NCI-H2227 (cell line): Measurements from ENCODE around the gene DPP6.

Experiments
- DNase-seq: peaks from one replicate; lab custom pipeline; 2025; ENCODE audit not compliant: unreplicated experiment; lab: John Stamatoyannopoulos, UW

DPP6 gene

GRCh38 chr7:154746571-154747360 lies 694.6 kb downstream of the DPP6 start:
- no peak for DNase-seq

GRCh38 chr7:154748089-154748786 lies 696.0 kb downstream of the DPP6 start:
- no peak for DNase-seq

GRCh38 chr7:154750353-154750801 lies 698.2 kb downstream of the DPP6 start:
- DNase-seq: no peak

- no peak for DNase-seq
Measured at GRCh38 chr7:154753226-154753625, 701.0 kb downstream of the DPP6 start.

GRCh38 chr7:154757756-154758155 lies 705.6 kb downstream of the DPP6 start:
- DNase-seq: no peak

GRCh38 chr7:154759989-154760388 lies 707.8 kb downstream of the DPP6 start:
- DNase-seq: no peak

- no peak for DNase-seq
Measured at GRCh38 chr7:154765118-154765517, 712.9 kb downstream of the DPP6 start.

- no peak for DNase-seq
Measured at GRCh38 chr7:154767142-154767541, 714.9 kb downstream of the DPP6 start.

- no peak for DNase-seq
Measured at GRCh38 chr7:154767821-154768415, 715.7 kb downstream of the DPP6 start.

- no peak for DNase-seq
Measured at GRCh38 chr7:154769001-154769400, 716.8 kb downstream of the DPP6 start.

- DNase-seq: no peak
Measured at GRCh38 chr7:154769527-154769926, 717.3 kb downstream of the DPP6 start.

GRCh38 chr7:154770361-154770760 lies 718.2 kb downstream of the DPP6 start:
- no peak for DNase-seq

GRCh38 chr7:154770962-154771361 lies 718.8 kb downstream of the DPP6 start:
- DNase-seq: no peak

- no peak for DNase-seq
Measured at GRCh38 chr7:154774303-154774969, 722.2 kb downstream of the DPP6 start.

GRCh38 chr7:154775681-154776080 lies 723.5 kb downstream of the DPP6 start:
- DNase-seq: no peak

- no peak for DNase-seq
Measured at GRCh38 chr7:154776350-154776749, 724.2 kb downstream of the DPP6 start.

- DNase-seq: no peak
Measured at GRCh38 chr7:154777023-154777422, 724.8 kb downstream of the DPP6 start.

- no peak for DNase-seq
Measured at GRCh38 chr7:154777489-154777888, 725.3 kb downstream of the DPP6 start.

GRCh38 chr7:154777908-154778307 lies 725.7 kb downstream of the DPP6 start:
- no peak for DNase-seq

- DNase-seq: no peak
Measured at GRCh38 chr7:154781369-154782303, 729.4 kb downstream of the DPP6 start.
